Suprapubic skin (tissue), 4 donors: ENCODE measurements around the gene HS3ST3B1. TPM values are rescaled to one million over a fixed set of nuclear protein-coding genes. Genes with fewer than 3 reads are reported as not detected.

Experiments used
- DNase-seq, 2 donors: peaks; one replicate each; pipeline ENCODE4 v3.0.0-alpha.2; 2019; ENCODE audit warnings: low spot score in 2 of 2
- H3K27ac ChIP-seq: fragments of 200-600 bp; sonication (generic); one replicate; pipeline ENCODE4 v1.5.1; 2019
- H3K27me3 ChIP-seq: fragments of 200-600 bp; sonication (generic); one replicate; pipeline ENCODE4 v1.5.1; 2019
- H3K36me3 ChIP-seq: fragments of 200-600 bp; sonication (generic); one replicate; pipeline ENCODE4 v1.5.1; 2019
- H3K4me1 ChIP-seq: fragments of 200-600 bp; sonication (generic); one replicate; pipeline ENCODE4 v1.5.1; 2019
- H3K4me3 ChIP-seq: fragments of 200-600 bp; sonication (generic); one replicate; pipeline ENCODE4 v1.5.1; 2019; ENCODE audit warnings: mild to moderate bottlenecking
- H3K9me3 ChIP-seq: fragments of 200-600 bp; sonication (generic); one replicate; pipeline ENCODE4 v1.5.1; 2019
- EP300 ChIP-seq: sonication (generic); formaldehyde crosslinking; IDR thresholded peaks from one replicate; pipeline ENCODE4 v1.6.1; 2017; ENCODE audit warnings: antibody characterized with exemption
- POLR2A ChIP-seq, 2 donors: fragments of 450-650 bp; IDR thresholded peaks; one replicate each; pipeline ENCODE4 v1.6.1; 2017; ENCODE audit warnings: antibody characterized with exemption in 2 of 2, mild to moderate bottlenecking in 2 of 2, moderate library complexity in 2 of 2
- POLR2AphosphoS5 ChIP-seq, 3 donors: sonication (generic); formaldehyde crosslinking; IDR thresholded peaks; one replicate each; pipeline ENCODE4 v1.6.1; 2017; ENCODE audit warnings: antibody characterized with exemption in 3 of 3
- WGBS: methylation state at CpG from one replicate; pipeline ENCODE4 v1.1.5; 2018; 5-methylcytosine and 5-hydroxymethylcytosine counted together
- total RNA-seq, 4 donors: library from RNA; depleted of rRNA; stranded (reverse); fragments of >200 nt; gene quantifications; one replicate each; pipeline ENCODE4 v1.1.0, GENCODE V29; 2016
- TF ChIP-seq, protein P1 (sequence below), 2 donors: fragments of 200-600 bp in 1 of 2; fragments of 450-650 bp in 1 of 2; sonication (generic) in 1 of 2; IDR thresholded peaks; one replicate each; pipeline ENCODE4 v1.5.1; 2016 to 2019; ENCODE audit warnings: antibody characterized with exemption in 2 of 2, mild to moderate bottlenecking in 1 of 2, moderate library complexity in 1 of 2

The HS3ST3B1 gene
- total RNA-seq, 4 donors from 2014 or later, result 7.3 to 21.2 (median 14.7) TPM

DNA sequence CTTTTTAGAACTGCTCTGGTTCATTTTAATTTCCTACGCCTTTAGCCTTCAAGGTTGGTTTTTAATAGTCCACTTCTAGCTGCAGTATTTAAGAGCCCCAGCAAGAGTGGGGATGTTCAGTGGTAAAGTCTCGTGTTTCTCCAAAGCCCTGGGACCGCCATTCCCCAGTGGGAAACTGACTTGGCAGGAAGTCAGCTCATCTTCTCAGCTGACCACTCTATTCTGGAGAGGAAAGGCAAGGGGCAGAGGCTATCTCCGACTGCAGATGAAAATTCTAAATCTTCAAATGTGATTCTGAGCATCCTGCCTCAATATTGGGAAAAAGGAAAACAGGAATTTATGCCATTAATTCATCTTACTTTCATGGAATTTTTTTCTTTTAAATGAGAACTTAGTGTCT lies 35.5 kb downstream of the HS3ST3B1 start:
- Histone ChIP-seq H3K27me3 (no peaks in the 10 kb centered on the region), H3K4me3 (no peak overlapping the region), H3K4me1 (peaks cover 7% of the 10 kb centered on the region), H3K27ac (no peak overlapping the region), H3K36me3 (no peaks in the 10 kb centered on the region), H3K9me3 (no peaks in the 10 kb centered on the region)
- WGBS, result 79% methylated on average over 4 of the region's 4 CpGs
- no peak for TF ChIP-seq POLR2AphosphoS5 (IDR thresholded peaks at IDR 0.05)
- TF ChIP-seq POLR2A (IDR thresholded peaks at IDR 0.05), result no peak
- no peak for TF ChIP-seq EP300
- TF ChIP-seq, protein P1, sequence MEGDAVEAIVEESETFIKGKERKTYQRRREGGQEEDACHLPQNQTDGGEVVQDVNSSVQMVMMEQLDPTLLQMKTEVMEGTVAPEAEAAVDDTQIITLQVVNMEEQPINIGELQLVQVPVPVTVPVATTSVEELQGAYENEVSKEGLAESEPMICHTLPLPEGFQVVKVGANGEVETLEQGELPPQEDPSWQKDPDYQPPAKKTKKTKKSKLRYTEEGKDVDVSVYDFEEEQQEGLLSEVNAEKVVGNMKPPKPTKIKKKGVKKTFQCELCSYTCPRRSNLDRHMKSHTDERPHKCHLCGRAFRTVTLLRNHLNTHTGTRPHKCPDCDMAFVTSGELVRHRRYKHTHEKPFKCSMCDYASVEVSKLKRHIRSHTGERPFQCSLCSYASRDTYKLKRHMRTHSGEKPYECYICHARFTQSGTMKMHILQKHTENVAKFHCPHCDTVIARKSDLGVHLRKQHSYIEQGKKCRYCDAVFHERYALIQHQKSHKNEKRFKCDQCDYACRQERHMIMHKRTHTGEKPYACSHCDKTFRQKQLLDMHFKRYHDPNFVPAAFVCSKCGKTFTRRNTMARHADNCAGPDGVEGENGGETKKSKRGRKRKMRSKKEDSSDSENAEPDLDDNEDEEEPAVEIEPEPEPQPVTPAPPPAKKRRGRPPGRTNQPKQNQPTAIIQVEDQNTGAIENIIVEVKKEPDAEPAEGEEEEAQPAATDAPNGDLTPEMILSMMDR (IDR thresholded peaks at IDR 0.05), result no peak
- DNase-seq, result no peak

- no peak for TF ChIP-seq POLR2AphosphoS5 (IDR thresholded peaks at IDR 0.05)
- TF ChIP-seq POLR2A (IDR thresholded peaks at IDR 0.05), result no peak
- TF ChIP-seq, protein P1 (IDR thresholded peaks at IDR 0.05), result no peak
- Histone ChIP-seq H3K4me1 (peaks cover 7% of the 10 kb centered on the region), H3K4me3 (no peak overlapping the region), H3K36me3 (no peaks in the 10 kb centered on the region), H3K27ac (no peak overlapping the region), H3K9me3 (no peaks in the 10 kb centered on the region), H3K27me3 (no peaks in the 10 kb centered on the region)
- no peak for DNase-seq
- 78% methylated on average over 2 of the region's 3 CpGs for WGBS
These were observed 36.8 kb downstream of the HS3ST3B1 start for GRCh38 chr17:14337596-14338079.

DNA sequence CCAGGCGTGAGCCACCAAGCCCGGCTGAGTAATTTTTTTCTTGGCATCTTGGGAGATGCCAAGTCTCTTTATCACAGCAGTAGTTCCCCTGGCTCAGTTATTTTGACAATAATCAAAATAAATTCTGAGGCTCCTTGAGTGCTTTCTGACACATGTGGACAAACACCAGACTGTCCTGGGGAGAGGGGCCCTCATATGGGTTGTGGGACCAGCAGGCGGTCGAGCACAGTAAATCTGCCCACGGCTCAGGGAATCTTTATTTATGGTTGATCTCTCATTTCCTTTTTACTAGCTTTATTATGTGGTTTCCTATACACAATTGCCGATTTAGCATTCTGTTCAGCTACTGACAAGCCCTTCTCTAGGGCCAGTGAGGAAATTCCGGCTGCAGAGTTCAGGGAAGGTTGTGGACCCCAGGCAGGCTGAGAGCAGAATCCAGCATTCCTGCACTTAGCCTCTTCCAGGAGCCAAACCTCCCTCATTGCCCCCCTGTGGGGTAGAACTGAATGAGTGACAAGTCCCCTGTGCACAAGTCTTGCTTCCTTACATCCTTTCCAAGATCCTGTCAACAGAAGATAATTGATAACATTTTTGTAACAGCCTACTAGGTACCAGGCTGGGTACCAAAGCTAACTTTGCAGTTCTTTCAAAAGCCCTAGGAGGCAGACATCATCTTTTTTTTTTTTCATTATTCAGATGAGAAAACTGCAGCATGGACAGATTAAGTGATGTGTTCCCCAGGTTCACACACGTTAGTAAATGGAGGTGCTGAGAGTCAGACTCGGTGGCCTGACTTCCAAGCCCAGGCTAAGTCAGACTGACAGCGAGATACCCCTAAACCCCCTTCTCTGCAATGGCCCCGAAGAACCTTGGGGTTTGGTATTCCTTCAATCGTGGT lies 40.2 kb downstream of the HS3ST3B1 start:
- H3K27me3 ChIP-seq, result no peaks in the 10 kb centered on the region
- no peak for DNase-seq
- H3K9me3 ChIP-seq, result no peaks in the 10 kb centered on the region
- WGBS, result 65% methylated on average over 12 of the region's 12 CpGs
- peaks cover 3% of the 10 kb centered on the region for H3K4me1 ChIP-seq
- H3K27ac ChIP-seq, result no peak overlapping the region
- no peak overlapping the region for H3K4me3 ChIP-seq
- no peak for TF ChIP-seq POLR2A (IDR thresholded peaks at IDR 0.05)
- no peaks in the 10 kb centered on the region for H3K36me3 ChIP-seq

GRCh38 chr17:14341866-14342265 lies 41.0 kb downstream of the HS3ST3B1 start:
- no peaks in the 10 kb centered on the region for H3K9me3 ChIP-seq
- 50% methylated on average over 5 of the region's 5 CpGs for WGBS

GRCh38 chr17:14346801-14347200 lies 45.9 kb downstream of the HS3ST3B1 start:
- Histone ChIP-seq H3K27ac (no peak overlapping the region), H3K36me3 (no peaks in the 10 kb centered on the region), H3K4me1 (no peaks in the 10 kb centered on the region), H3K4me3 (no peak overlapping the region), H3K9me3 (no peaks in the 10 kb centered on the region), H3K27me3 (no peaks in the 10 kb centered on the region)
- DNase-seq, result no peak
- 87% methylated on average over 6 of the region's 6 CpGs for WGBS
- TF ChIP-seq EP300 (no peak), POLR2A (IDR thresholded peaks at IDR 0.05) (no peak), POLR2AphosphoS5 (IDR thresholded peaks at IDR 0.05) (no peak)

More at GRCh38 chr17:14341866-14342265, 41.0 kb downstream of the HS3ST3B1 start:
- no peak overlapping the region for H3K4me3 ChIP-seq
- H3K4me1 ChIP-seq, result peaks cover 3% of the 10 kb centered on the region
- H3K36me3 ChIP-seq, result no peaks in the 10 kb centered on the region
- no peak for TF ChIP-seq POLR2AphosphoS5 (IDR thresholded peaks at IDR 0.05)
- no peak for TF ChIP-seq POLR2A (IDR thresholded peaks at IDR 0.05)
- TF ChIP-seq, protein P1 (IDR thresholded peaks at IDR 0.05), result no peak
- no peak for TF ChIP-seq EP300
- H3K27me3 ChIP-seq, result no peaks in the 10 kb centered on the region
- DNase-seq, result no peak
- no peak overlapping the region for H3K27ac ChIP-seq

- Histone ChIP-seq H3K27me3 (no peaks in the 10 kb centered on the region), H3K36me3 (no peaks in the 10 kb centered on the region), H3K27ac (no peak overlapping the region), H3K4me3 (no peak overlapping the region), H3K9me3 (no peaks in the 10 kb centered on the region), H3K4me1 (no peaks in the 10 kb centered on the region)
- DNase-seq, result no peak
- no peak for TF ChIP-seq POLR2A (IDR thresholded peaks at IDR 0.05)
- TF ChIP-seq, protein P1 (IDR thresholded peaks at IDR 0.05), result no peak
- no peak for TF ChIP-seq EP300
- no peak for TF ChIP-seq POLR2AphosphoS5 (IDR thresholded peaks at IDR 0.05)
- 88% methylated on average over 3 of the region's 3 CpGs for WGBS
These were observed 50.6 kb downstream of the HS3ST3B1 start for GRCh38 chr17:14351493-14351892.
